GM19455 (cell line): ENCODE data around the gene COX5A.

Experiments
- ATAC-seq: cut with Tn5 transposase; IDR thresholded peaks from one replicate; pipeline ENCODE4 v1.9.1; 2021; ENCODE audit not compliant: unreplicated experiment

Gene COX5A

GRCh38 chr15:74873036-74873755 lies 64.7 kb downstream of the COX5A start, which contains the start of gene SCAMP2:
SCAMP2 (minus strand) TSS chr15:74873365; CDS start chr15:74873255, 110 bp downstream.
- peak; percentile 82 for ATAC-seq

- ATAC-seq: no peak
These were observed 65.2 kb downstream of the COX5A start for GRCh38 chr15:74872702-74873035.

DNA sequence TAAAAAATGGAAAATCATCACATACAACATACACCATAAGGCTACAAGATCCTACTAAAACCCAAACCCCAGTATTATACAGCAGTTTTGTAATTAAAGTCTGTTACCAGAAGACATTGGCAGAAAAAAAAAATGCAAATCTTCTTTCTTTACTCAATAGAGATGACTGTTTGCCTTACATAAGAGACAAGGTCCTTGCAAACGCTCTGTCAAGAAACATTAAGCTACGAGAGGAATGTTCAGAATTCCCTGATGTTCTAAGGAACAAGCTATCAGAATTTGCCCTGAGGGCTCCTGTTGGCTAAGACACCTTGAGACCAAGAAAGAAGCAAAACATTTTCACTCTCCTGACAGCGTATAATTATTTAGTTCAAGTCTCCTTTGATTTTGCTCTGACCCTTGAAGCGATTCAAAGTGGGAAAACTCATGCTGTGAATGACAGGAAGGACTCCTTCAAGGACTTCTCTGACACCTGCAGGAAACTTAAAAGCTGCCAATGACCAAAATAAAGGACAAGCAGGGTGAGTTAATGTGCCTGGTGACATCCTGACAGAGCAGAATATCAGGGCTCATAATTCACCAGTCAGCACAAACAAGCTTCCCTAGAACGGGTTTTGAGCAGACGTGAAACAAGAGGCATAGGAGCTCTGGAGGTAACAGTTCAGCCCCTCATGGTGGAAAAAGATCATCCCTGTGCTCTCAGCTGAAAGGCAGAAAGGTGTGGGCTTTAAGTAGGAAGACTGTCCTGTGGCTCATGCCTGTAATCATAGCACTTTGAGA lies 67.2 kb downstream of the COX5A start:
- no peak for ATAC-seq
